Endothelial cell of umbilical vein (primary cell): ENCODE data around the gene MED16. TPM values are rescaled to one million over a fixed set of nuclear protein-coding genes. Genes with fewer than 3 reads are reported as not detected.

Source experiments
- BruUV-seq: library from RNA; stranded (reverse); fragments of 400-500 nt; replicated peaks from 2 replicates; lab custom pipeline; 2021; lab: Mats Ljungman, UMichigan
- CTCF ChIA-PET: fragments of 300-600, 350-600 bp; sonication (Branson Sonifier 250); formaldehyde crosslinking; loops from one replicate; lab custom pipeline; 2021; ENCODE audit warnings: antibody characterized with exemption, inconsistent platforms; lab: Charles Lee
- POLR2A ChIA-PET: fragments of 300-600, 350-600 bp; sonication (Branson Sonifier 250); formaldehyde crosslinking; loops from one replicate; lab custom pipeline; 2021; ENCODE audit warnings: antibody characterized with exemption, inconsistent platforms; lab: Charles Lee
- DNase-seq: peaks from one replicate; pipeline ENCODE4 v3.0.0-alpha.2; 2011; ENCODE audit warnings: low read depth, low spot score
- FAIRE-seq: peaks from 2 replicates; lab custom pipeline; 2011; peaks lifted over from hg19 to GRCh38; lab: Jason Lieb, UNC
- H2AFZ ChIP-seq: 2 replicates; pipeline ENCODE4 v1.6.0; 2012; ENCODE audit warnings: low read depth, low read length, control low read depth, inconsistent platforms
- H3K27ac ChIP-seq: 2 replicates; pipeline ENCODE4 v1.5.1; 2011; ENCODE audit warnings: low read depth, mild to moderate bottlenecking, control low read depth, low read length, moderate library complexity; ENCODE audit not compliant: insufficient read depth
- H3K27me3 ChIP-seq, 2 experiments: 2 replicates each; pipeline versions ENCODE4 v1.6.0 to v1.6.1; 2011; ENCODE audit warnings: low read length in 2 of 2, mixed read lengths in 1 of 2; ENCODE audit not compliant: control insufficient read depth in 2 of 2, insufficient read depth in 2 of 2
- H3K36me3 ChIP-seq, 2 experiments: 2 replicates in 1 of 2; 3 replicates in 1 of 2; pipeline ENCODE4 v1.5.1; 2011; ENCODE audit warnings: low read length in 2 of 2, mild to moderate bottlenecking in 1 of 2, moderate library complexity in 1 of 2; ENCODE audit not compliant: control insufficient read depth in 2 of 2, insufficient read depth in 2 of 2; ENCODE audit errors: extremely low read depth in 1 of 2
- H3K4me1 ChIP-seq: 3 replicates; pipeline ENCODE4 v1.5.1; 2011; ENCODE audit warnings: mild to moderate bottlenecking, low read length; ENCODE audit not compliant: control insufficient read depth, insufficient read depth; ENCODE audit errors: extremely low read depth
- H3K4me2 ChIP-seq: 2 replicates; pipeline ENCODE4 v1.6.1; 2011; ENCODE audit warnings: low read length, control low read depth, mixed read lengths; ENCODE audit not compliant: insufficient read depth
- H3K4me3 ChIP-seq, 3 experiments: fragments of 200-600 bp in 1 of 3; sonication (generic), shearing (Covaris generic) in 1 of 3; replicated peaks in 1 of 3; 2 replicates each; pipeline ENCODE4 v1.5.1; 2011 to 2016; ENCODE audit warnings: control low read depth in 3 of 3, low read length in 3 of 3, mild to moderate bottlenecking in 2 of 3, inconsistent platforms in 1 of 3, low read depth in 1 of 3, moderate library complexity in 1 of 3; ENCODE audit not compliant: insufficient read depth in 1 of 3
- H3K79me2 ChIP-seq: 2 replicates; pipeline ENCODE4 v1.6.0; 2012; ENCODE audit warnings: low read length, inconsistent platforms; ENCODE audit not compliant: control insufficient read depth, insufficient read depth
- H3K9ac ChIP-seq: replicated peaks from 2 replicates; pipeline ENCODE3; 2011; ENCODE audit warnings: low read length, control low read depth; ENCODE audit not compliant: insufficient read depth; ENCODE audit errors: extremely low read depth
- H3K9me1 ChIP-seq: replicated peaks from 3 replicates; pipeline ENCODE4 v1.6.0; 2011; ENCODE audit warnings: mild to moderate bottlenecking, low read length; ENCODE audit not compliant: control insufficient read depth, insufficient read depth; ENCODE audit errors: extremely low read depth
- H3K9me3 ChIP-seq: replicated peaks from 2 replicates; pipeline ENCODE4 v1.5.1; 2012; ENCODE audit warnings: low read length, inconsistent platforms; ENCODE audit not compliant: control insufficient read depth, insufficient read depth
- H4K20me1 ChIP-seq: replicated peaks from 2 replicates; pipeline ENCODE3; 2011; ENCODE audit warnings: mild to moderate bottlenecking, low read length; ENCODE audit not compliant: control insufficient read depth, insufficient read depth; ENCODE audit errors: extremely low read depth
- CTCF ChIP-seq, 2 donors: IDR thresholded peaks; 1 replicate in 1 of 2; 2 replicates in 1 of 2; pipeline ENCODE4 v1.5.1; 2011; ENCODE audit warnings: low read length in 2 of 2, mild to moderate bottlenecking in 2 of 2, moderate library complexity in 2 of 2, control low read depth in 1 of 2, inconsistent platforms in 1 of 2, low read depth in 1 of 2; ENCODE audit not compliant: insufficient read depth in 1 of 2; ENCODE audit errors: extremely low read depth in 1 of 2
- EZH2 ChIP-seq: IDR thresholded peaks from 2 replicates; pipeline ENCODE4 v1.6.1; 2012; ENCODE audit warnings: borderline replicate concordance, low read depth, mild to moderate bottlenecking, moderate library complexity, low read length, inconsistent platforms; ENCODE audit not compliant: severe bottlenecking
- FOS ChIP-seq: IDR thresholded peaks from 2 replicates; pipeline ENCODE4 v1.6.1; 2011; ENCODE audit warnings: mild to moderate bottlenecking, low read length, moderate library complexity, borderline replicate concordance; ENCODE audit not compliant: insufficient read depth
- GATA2 ChIP-seq: IDR thresholded peaks from 2 replicates; pipeline ENCODE4 v1.7.0; 2011; ENCODE audit warnings: low read depth, mild to moderate bottlenecking, moderate library complexity, mixed read lengths, low read length; ENCODE audit not compliant: insufficient read length, insufficient read depth
- JUN ChIP-seq: IDR thresholded peaks from 2 replicates; pipeline ENCODE4 v1.6.1; 2011; ENCODE audit warnings: borderline replicate concordance, low read depth; ENCODE audit not compliant: insufficient read length, insufficient read depth
- MAX ChIP-seq: IDR thresholded peaks from 2 replicates; pipeline ENCODE4 v1.6.1; 2011; ENCODE audit not compliant: insufficient read depth, insufficient read length
- MYC ChIP-seq: IDR thresholded peaks from one replicate; pipeline ENCODE4 v1.6.1; 2011; ENCODE audit warnings: mild to moderate bottlenecking, low read depth, low read length
- POLR2A ChIP-seq: IDR thresholded peaks from 2 replicates; pipeline ENCODE4 v1.6.1; 2012; ENCODE audit warnings: low read depth, mild to moderate bottlenecking, control low read depth, low read length
- POLR2AphosphoS5 ChIP-seq: IDR thresholded peaks from 2 replicates; pipeline ENCODE4 v1.6.1; 2012; ENCODE audit warnings: low read depth, mild to moderate bottlenecking, control low read depth, low read length, moderate library complexity; ENCODE audit not compliant: insufficient read depth
- dilution Hi-C: fragments of 300-500 bp; cut with MboI; formaldehyde crosslinking; loops from one replicate; pipeline ENCODE4 v1.15.0; 2019; ENCODE audit warnings: low sequenced_read_pairs; ENCODE audit not compliant: extremely low pct_ligation_motif_present
- intact Hi-C: fragments of 100-400 bp; cut with micrococcal nuclease; formaldehyde crosslinking; loops from one replicate; pipeline ENCODE4 v1.10.0; 2022
- polyA plus RNA-seq, 4 experiments: library from polyadenylated mRNA; depleted of rRNA in 3 of 4; stranded (reverse) in 3 of 4; unstranded in 1 of 4; fragments of >200 nt; gene quantifications; 2 replicates each; pipeline versions ENCODE4 v1.2.1 to v1.2.3, GENCODE V29; 2011 to 2012; ENCODE audit warnings: missing spikeins in 1 of 4
- total RNA-seq: library from RNA; stranded (reverse); gene quantifications from 2 replicates; pipeline ENCODE4 v1.2.3, GENCODE V29; 2021

Gene MED16
- total and polyA plus RNA-seq, 2 donors (not counting 3 experiments of a cell fraction or from before 2014, with no cell fraction given), result 63.1 to 66.5 TPM

- ChIA-PET CTCF (no interaction called here), POLR2A (no interaction called here)
- H3K27ac ChIP-seq, result peak overlapping the region; percentile 36
- H4K20me1 ChIP-seq, result no peaks in the 10 kb centered on the region
- dilution Hi-C loops, result no loop called here
- DNase-seq (no peak), FAIRE-seq (no peak)
- peaks cover 9% of the 10 kb centered on the region for H3K4me1 ChIP-seq
- TF ChIP-seq MAX, result no peak
- no peaks in the 10 kb centered on the region for H3K9me3 ChIP-seq
- intact Hi-C loops, result loop anchor here (1.0 kb wide), 1 partner anchor 205 kb away; the partner anchor contains the start of gene RNF126
- H3K27me3 ChIP-seq, result no peaks in the 10 kb centered on the region
- no peak overlapping the region for H3K9ac ChIP-seq
- H3K36me3 ChIP-seq, result peaks cover 0 to 13% of the 10 kb centered on the region in 2 experiments
- no peak overlapping the region for H3K4me3 ChIP-seq
- no peak overlapping the region for H3K4me2 ChIP-seq
- H3K9me1 ChIP-seq, result no peaks in the 10 kb centered on the region
- no peak overlapping the region for H2AFZ ChIP-seq
- H3K79me2 ChIP-seq, result no peaks in the 10 kb centered on the region
- no TSS peak for BruUV-seq
Measured at GRCh38 chr19:868458-869244, 24.3 kb downstream of the MED16 start.

GRCh38 chr19:867855-868457 is 25.0 kb downstream of the MED16 start:
- Histone ChIP-seq H3K4me3 (no peak overlapping the region), H4K20me1 (no peaks in the 10 kb centered on the region), H3K4me2 (no peak overlapping the region), H3K36me3 (peaks cover 0 to 11% of the 10 kb centered on the region in 2 experiments), H3K27me3 (no peaks in the 10 kb centered on the region), H3K4me1 (peaks cover 9% of the 10 kb centered on the region), H3K9me1 (no peaks in the 10 kb centered on the region), H3K27ac (no peak overlapping the region), H3K79me2 (no peaks in the 10 kb centered on the region), H2AFZ (no peak overlapping the region), H3K9ac (no peak overlapping the region), H3K9me3 (no peaks in the 10 kb centered on the region)
- intact Hi-C loops (no loop called here), dilution Hi-C loops (no loop called here)
- DNase-seq (no peak), FAIRE-seq (no peak)
- POLR2A ChIA-PET, result no interaction called here
- TF ChIP-seq JUN, result no peak
- TF ChIP-seq GATA2, result no peak
- no peak for TF ChIP-seq POLR2A
- TF ChIP-seq POLR2AphosphoS5, result no peak
- TF ChIP-seq EZH2, result no peak
- TF ChIP-seq CTCF (IDR thresholded peaks at IDR 0.05; ENCODE audit: extremely low read depth in 1 of 2, insufficient read depth in 1 of 2, low read depth in 1 of 2, low read length in 2 of 2), result no peak
- no peak for TF ChIP-seq MYC
- TF ChIP-seq FOS, result no peak
- no peak for TF ChIP-seq MAX
- CTCF ChIA-PET, result no interaction called here
- BruUV-seq, result TSS peak; percentile 47
